Limb (tissue), 2 donors: ENCODE measurements around the gene EPHA8.

ENCODE experiments used
- DNase-seq, 2 donors: peaks; one replicate each; pipeline ENCODE4 v3.0.0-alpha.2; 2016; ENCODE audit errors: extremely low spot score in 2 of 2

Gene EPHA8

DNA sequence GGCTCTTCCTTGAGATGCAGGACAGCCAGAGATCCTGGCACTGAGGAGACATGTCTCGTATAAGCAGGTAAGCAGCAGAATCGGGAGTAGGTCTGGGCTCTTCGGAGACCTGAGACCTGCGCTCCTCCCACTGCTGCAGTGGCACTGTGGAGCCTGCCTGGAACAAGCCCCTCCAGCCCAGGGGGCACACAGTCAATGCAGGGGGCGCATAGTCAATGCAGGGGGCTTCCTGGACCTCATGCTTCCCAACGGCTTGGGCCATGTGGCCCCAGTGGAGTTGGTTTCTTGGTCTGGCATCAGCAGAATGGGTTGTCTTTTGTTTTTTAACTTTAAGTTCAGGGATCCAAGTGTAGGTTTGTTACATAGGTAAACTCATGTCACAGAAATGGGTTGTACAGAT is 27.9 kb upstream of the EPHA8 start:
- DNase-seq = no peak

DNA sequence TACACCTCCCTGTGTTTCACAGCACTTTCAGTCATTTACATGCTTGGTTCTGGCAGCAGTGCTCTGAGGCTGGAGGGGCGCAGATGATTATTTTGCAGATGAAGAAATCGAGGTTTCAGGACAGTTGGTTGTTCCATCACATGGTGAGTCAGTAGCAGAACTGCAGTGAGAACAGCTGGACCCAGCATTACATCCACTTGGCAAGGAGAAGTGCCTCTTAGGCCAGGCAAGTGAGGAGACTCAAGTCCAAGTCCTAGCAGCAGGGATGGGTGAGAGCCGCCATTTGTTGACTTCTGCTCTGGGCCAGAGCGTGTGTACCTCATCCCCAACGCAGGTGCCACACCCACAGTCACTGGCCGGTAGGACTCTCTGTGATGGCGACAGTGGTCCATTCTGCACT is 26.8 kb upstream of the EPHA8 start:
- DNase-seq = no peak

DNA sequence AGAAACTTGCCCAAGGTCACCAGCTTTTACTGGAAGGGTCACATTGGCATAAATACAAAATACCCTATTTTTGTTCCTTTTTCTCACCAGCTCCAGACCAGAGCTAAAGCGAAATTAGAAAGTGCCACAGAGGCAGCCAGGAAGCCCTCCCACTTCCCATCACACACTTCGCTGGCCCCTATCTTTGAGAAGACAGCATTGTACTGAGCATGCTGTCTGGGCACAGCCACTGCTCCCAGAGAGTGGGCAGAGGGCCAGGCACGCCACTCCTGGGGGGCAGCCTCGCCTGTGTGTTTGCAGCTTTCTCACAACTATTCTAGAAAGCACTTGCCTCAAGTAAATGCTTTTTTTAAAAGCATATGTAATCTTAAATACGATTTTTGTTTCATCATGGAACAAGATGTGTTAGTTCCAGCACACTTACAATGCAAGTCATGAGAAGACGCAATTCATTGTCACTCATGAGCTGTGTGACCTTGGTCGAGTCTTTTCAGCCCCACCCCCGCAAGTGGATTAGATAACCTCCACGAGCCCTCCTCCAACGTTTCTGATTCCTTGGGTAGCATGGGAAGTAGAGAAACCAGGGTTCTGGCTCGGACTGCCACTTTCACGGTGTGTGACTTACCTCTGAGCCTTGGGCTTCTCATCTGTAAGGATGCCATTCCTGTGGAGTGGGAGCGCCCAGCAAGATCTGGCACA is 25.7 kb upstream of the EPHA8 start:
- no peak for DNase-seq

DNA sequence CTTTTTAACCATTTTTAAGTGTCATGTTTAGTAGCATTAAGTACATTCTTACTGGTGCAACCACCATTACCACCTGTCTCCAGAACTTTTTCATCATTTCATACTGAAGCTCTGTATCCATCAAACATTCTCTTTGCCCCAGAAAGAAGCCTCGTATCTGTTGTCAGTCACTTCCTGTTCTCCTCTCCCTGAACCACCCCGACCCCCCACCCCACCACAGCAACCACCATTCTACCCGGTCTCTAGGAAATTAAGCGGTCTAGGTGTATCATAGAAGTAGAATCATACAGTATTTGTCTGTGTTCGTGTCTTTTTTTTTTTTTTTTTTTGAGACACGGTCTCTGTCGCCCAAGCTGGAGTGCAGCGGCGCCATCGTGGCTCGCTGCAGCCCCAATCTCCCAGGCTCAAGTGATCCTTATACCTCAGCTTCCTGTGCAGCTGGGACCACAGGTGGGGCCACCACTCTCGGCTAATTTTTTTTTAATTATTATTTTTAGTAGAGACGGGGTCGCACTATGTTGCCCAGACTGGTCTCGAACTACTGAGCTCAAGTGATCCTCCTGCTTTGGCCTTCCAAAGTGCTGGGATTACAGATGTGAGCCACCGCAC is 23.7 kb upstream of the EPHA8 start:
- DNase-seq = no peak

DNA sequence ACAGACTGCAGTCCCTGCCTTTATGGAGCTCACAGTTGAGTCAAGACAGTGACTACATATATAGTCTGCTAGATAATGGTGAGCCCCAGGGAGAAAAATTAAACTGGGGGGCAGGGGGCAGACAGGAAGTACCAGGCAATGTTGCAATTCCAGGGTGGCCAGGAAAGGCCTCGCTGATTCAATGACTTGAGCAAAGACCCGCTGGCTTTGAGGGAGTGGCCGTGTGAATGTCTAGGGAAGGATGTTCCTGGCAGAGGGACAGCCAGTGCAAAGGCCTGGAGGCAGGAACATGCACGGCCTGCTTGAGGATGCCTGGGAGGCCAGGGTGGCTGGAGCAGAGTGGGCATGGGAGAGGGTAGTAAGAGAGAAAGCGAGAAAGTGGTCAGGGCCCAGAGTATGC is 23.0 kb upstream of the EPHA8 start:
- DNase-seq = no peak

DNA sequence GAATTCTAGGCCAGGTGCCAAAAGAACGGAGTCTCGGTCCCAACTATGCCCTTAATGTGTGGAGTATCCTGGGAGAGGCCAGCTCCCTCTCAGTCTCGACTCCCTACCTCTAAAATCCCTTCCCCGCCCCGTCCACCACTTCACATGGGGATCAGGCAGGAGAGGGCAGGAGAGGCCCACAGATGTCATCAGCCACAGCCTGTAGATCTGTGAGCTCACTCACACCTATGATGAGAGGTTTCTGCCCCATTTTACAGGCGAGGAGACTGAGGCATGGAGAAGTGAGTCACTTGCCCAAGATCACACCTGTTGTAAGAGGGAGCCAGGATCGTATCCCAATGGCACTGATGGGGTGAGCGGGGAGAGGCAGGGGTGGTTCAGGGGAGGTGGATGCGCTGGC is 20.4 kb upstream of the EPHA8 start:
- DNase-seq = no peak

DNA sequence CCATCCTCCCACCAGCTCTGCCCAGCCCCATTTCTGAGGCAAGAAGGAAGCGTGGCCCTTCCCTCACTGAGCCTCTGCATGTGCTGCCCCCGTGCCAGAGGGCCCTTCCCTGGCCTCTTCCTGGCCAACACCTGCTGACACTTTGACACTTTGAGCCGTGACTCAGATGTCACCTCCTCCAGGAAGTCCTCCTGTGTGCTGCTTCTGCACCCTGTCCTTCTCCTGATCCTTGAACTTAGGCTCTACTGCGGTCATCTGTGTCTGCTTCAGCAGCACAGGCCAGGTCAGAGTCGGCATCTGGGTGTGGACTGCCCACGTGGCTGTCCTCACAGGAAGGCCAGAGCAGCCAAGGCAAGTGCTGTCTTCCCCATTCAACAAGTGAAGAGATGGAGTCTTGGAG is 19.6 kb upstream of the EPHA8 start:
- no peak for DNase-seq

DNA sequence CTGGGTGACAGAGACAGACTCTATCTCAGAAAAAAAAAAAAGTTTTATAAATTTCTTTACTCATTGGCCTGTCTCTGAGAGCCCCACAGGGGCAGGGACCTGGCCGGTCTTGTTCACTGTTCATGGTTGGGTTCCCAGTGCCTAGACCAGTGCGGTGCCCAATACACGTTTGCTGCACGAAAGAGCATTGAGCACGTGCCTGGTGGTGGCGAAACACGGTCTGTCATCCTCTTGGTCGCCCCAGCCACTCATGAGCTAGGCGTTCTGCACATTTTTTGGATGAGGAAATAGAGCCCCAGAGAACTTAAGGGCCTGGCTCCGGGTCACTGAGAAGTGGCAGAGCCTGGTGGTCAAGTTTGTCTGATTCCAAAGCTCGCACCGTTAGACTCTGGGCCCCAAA is 18.7 kb upstream of the EPHA8 start:
- no peak for DNase-seq

DNA sequence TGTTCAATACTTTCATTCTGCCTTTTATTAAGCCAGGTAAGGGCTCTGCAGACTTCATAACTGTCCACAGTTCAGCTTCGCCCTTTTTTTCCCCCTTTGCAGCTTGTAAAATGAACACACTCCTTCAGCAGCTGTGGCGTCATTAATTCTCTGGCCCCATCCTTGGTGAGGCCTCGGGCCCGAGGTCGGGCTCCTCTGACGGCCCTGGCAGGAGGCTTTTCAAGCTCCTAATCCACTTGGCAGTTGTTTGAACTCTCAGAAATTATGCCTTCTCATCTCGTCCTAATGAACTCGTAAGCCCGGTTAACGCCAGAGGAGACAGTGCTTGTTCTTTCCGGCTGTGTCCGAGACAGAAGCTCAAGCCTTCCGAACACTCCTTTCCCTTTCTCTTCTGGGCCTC is 18.1 kb upstream of the EPHA8 start:
- DNase-seq = no peak

DNA sequence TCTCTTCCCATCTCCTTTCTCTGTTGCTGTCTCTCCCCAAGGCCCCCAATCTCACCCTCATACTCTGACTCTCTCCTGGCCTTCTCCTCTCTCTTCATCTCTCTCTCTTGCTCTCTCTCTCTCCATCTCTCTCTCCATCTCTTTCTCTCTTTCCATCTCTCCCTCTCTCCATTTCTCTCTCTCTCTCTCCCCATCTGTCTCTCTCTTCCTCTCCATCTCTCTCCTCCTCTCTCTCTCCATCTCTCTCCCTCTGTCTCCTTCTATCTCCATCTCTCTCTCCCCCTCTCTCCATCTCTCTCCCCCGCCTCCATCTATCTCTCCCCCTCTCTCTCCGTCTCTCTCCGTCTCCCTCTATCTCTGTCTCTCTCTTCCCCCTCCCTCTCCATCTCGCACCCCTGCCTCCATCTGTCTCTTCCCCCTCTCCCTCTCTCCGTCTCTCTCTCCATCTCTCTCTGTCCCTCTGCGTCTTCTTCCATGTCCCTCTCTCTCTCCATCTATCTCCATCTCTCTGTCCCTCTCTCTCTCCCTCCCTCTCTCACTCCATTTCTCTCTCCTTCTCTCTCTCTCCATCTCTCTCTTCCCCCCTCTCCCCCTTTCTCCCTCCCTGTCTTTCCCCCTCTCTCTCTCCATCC is 16.0 kb upstream of the EPHA8 start:
- DNase-seq = no peak

DNA sequence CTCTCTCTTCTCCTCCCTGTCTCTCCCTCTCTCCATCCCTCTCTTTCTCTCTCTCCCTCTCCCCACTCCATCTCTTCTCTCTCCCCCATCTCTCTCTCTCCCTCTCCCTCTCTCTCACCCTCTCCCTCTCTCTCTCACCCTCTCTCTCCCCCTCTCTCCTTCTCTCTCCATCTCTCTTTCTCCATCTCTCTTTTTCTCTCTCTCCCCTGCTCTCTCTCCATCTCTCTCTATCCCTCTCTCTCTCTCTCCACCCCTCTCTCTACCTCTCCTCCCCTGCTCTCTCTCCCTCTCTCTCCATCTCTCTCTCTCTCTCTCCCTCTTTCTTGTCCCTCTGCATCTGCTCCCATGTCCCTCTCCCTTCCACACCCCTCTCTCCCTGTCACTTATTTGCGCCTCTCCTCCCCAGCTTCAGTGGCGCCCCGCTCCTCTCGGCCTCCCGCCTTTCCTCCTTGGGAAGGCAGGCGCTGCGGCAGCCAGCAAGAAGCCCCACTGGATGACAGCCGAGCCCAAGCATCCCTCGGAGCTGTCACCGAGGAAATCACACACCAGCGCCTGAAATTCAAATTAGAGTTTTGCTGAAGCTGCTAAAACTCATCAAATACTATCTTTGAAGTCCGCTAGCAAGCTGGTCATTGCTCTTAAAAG is 15.3 kb upstream of the EPHA8 start:
- DNase-seq = no peak

DNA sequence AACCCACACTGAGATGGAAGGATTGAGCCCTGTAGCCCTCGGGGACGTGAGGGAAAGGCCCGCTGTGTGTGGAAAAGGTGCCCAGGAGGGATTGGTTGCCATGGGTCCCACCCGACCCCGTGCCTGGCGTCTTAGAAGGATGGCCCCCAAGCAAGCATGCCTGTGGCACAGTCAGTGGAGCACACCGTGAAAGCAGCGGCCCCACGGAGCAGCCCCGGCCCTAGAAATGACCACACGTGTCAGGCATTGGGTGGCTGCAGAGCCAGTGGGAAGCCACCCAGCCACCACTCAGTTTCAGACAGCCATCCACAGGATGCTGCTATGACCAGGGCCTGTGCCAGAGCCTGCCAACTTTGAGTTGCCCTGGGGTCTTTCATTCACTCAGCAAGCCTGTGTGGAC is 13.3 kb upstream of the EPHA8 start:
- DNase-seq = no peak

DNA sequence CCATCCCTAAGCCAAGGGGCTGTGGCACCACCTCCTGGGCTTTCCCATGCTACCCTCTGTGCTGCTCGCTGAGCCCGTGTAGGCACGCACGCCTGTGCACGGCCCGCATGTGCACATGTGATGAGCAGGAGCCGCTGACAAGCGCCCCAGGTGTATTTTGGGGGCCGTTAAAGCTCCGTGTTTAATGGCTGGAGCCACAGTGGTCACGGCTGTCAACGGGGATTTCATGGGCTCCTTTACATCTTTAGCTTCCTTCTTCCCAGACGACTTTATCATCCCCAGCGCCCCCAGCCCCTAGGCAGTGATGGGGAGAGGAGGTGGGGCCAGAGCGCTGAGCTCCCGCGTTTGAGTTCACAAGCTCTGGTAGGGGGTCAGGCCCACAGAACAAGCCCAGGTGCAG is 11.7 kb upstream of the EPHA8 start:
- DNase-seq = no peak

DNA sequence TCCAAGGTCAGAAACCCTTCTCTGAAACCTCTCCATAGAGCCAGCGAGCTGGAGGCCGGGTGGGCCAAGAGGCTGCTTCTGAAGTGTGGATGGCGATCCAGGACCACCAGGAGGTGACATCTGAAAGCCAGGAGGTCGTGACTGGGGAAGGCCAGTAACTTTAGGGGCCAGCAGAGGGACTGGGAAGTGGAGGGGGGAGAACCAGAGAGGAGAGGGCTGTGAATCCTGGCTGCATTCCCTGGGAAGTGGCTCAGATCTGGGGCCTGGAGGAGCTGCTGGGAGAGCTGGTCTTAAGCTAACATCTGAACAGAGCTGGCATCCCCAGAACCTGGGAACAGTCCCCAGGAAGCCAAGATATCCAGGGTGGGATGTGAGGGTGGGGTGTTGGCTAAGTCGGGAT is 11.3 kb upstream of the EPHA8 start:
- no peak for DNase-seq

DNA sequence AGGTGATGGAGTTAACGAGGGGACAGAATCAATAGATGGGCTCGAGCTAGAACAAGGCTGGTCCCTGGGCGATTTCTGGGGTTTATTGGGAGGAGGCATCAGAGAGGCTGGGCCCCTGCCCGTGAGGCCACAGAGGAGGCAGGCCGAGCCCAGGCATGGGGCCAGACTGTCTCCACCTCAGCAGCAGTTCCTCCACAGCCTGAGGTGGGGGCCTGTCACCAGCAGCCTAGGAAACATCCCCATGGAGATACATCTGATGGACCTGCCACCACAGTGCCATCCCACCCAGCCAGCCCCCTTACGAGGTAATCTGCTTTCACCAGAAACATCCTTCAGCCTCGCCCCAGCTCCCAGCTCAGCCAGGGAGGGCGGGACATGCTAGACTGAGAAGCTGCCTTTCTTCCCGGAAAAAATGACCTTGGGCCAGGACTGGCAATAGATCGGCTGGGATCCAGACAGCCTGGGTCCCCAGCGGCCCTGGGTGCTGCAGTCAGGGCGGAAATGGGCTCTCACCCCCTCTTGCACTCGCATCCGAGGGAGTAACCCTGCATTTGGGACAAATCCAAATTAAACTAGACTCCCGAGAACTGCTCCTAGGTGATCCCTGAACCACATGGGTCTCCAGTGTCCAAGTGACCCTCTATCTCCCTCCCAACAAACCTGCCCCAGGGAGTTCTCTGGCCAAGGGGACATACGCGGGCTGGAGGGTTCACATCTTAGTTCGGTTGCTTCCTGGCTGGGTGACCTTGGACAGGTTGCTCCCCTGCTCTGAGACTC is 10.0 kb upstream of the EPHA8 start:
- DNase-seq = no peak

DNA sequence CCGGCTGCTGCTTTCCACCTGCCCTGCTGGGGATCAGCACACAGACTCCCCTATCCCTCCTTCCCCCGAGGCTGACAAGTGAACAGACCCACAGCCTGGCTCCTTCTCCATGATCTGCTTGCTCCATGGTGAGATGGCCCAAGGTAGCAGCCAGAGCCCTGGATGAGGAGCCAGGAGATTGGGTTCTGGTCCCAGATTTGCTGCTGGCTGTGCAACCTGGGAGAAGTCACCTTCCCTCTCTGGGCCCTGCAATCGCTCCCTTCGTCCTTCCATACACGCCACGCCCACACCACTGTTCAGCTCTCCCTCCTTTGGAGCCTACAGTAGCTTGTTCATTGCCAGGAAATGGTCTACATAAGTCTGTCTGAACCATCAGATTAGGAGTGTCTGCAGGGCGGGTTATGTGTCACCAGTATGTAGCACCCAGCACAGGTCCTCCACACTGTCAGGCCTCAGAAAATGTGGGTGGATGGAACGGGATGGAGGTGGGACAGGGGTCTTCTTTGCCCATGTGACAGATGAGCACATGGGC is 9.2 kb upstream of the EPHA8 start:
- no peak for DNase-seq

DNA sequence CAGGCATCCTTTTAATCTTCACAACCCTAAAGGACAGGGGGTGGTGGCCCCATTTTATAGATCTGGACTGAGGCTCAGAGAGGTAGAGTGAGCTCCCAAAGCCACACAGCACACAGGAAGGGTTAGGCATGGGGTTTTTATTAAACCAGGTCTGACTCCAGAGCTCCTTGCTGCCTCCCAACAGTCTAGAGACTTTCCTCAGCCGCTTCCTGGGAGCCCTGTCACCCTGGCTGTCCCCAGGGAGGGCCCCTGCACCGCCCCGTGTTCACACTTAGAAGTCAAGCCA is 8.0 kb upstream of the EPHA8 start:
- DNase-seq = no peak

DNA sequence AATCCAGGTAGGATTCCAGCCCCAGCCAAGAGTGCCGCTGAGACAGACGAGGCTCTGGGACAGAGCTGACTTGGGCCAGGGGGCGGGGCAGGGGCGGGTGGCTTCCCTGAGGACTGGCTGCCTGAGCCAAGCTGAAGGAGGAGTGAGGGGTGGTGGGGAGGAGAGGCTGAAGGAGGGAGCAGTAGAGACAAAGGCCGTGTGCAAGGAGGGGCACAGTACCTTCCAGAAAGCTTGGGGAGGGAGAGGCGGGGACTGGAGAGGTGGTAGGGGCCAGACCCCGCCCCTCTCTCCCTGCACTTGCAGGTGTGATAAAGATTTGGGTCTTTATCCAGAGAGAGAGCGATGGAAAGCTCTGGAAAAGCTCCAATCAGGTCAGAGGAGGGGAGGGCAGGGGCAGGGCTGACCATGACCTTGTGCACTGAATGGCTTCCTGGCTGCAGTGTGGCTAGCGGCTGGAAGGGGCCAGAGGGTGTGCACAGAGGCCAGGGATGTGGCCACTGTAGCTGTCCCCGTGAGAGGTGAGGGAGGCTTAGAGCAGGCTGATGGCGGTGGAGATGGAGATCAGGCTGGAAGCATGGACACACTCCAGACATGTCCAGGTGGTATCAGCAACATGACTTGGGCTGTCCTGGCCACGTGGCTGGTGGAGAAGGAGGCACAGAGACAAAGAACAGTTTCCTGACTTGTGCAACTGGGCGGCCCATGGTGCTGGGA is 6.7 kb upstream of the EPHA8 start:
- no peak for DNase-seq

DNA sequence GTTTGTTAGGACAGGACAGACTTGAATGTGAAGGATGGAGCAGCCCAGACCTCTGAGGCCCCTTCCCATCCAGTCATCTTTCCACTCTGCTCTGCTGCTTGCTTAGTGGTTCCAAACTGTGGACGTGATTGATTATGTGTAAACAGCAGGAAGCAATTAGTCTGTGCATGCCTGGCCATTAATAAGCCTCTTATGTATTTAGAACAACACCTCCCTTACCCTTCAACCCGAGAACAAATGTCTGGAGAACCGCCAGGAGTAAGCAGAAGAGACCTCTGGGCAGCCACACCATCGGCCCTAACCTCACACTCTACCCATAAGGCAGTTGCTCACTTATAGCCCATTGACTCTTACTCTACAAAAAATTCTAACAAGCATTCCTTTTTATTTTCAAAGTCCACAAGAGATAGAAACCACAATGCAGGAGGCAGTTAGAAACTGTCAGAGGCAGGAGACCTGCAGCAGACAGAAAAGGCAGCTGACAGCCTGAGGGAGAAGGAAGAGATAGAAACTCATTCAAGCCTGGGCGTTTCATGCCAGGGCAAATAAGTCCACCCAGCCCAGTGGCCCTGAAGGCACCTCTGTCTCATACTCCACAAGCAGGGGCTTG is 5.8 kb upstream of the EPHA8 start:
- no peak for DNase-seq

DNA sequence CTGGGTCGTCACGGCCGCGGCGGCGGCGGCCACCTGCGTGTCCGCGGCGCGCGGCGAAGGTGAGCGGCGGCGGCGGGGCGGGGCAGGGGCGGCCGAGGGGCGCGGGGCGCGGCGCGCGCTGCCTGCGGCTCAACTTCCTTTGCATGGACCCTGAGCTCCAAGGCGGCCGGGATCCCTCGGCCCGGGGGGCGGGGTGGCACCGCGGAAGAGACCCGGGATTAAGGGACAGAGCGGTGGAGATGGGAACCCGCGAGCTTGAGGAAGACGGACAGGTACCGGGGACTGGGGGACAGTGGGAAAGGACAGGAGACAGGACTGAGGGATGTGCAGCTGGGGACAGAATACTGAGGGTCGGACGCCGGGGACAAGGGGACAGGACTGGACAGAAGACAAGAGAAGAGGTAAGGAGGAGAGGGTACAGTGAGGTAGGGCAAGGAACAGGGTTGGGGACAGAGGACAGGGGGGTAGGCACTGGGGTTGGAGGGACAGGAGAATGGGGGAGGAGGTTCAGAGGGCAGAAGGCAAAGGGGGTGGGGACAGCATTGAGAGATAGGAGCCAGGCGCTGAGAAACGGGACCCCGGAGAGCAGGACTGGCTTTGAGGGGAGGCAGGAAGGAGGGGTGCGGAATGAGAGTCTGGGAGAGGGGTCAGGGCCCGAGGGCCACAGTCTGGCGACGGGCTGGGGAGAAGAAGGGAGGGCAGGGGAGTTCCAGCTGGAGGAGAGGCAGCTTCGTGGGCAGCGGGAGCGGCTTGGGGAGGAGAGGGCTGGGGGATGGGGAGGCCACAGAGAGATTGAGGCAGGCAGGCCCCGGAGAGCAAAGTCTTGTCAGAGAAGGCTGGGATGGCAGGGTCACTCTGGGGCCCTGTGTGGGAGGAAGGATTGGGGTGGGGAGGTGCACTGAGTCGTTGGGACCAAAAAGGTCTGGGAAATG is 648 bp downstream of the EPHA8 start:
- no peak for DNase-seq
